Neural progenitor cell (in vitro differentiated cells): ENCODE results near the gene ADRA2C. TPM values are rescaled to one million over a fixed set of nuclear protein-coding genes. Genes with fewer than 3 reads are reported as not detected.

Experiments used
- DNase-seq: peaks from one replicate; pipeline ENCODE4 v3.0.0-alpha.2; 2016; ENCODE audit warnings: low spot score
- H2AFZ ChIP-seq: fragments of 200-600 bp; sonication (generic); replicated peaks from 2 replicates; pipeline ENCODE4 v1.6.1; 2016; ENCODE audit warnings: antibody characterized with exemption
- H3F3A ChIP-seq: fragments of 200-600 bp; sonication (generic); 2 replicates; pipeline ENCODE4 v1.6.1; 2016; ENCODE audit warnings: antibody characterized with exemption, low read depth
- H3K27ac ChIP-seq: fragments of 200-600 bp; sonication (generic); 2 replicates; pipeline ENCODE4 v1.5.1; 2016; ENCODE audit warnings: mild to moderate bottlenecking
- H3K27me3 ChIP-seq: fragments of 200-600 bp; sonication (generic); 2 replicates; pipeline ENCODE4 v1.6.1; 2016; ENCODE audit warnings: mild to moderate bottlenecking, moderate library complexity
- H3K36me3 ChIP-seq: fragments of 200-600 bp; sonication (generic); 2 replicates; pipeline ENCODE4 v1.5.1; 2016
- H3K4me1 ChIP-seq: fragments of 200-600 bp; sonication (generic); 2 replicates; pipeline ENCODE4 v1.6.1; 2016; ENCODE audit warnings: mixed run types
- H3K4me2 ChIP-seq: fragments of 200-600 bp; sonication (generic); 2 replicates; pipeline ENCODE4 v1.6.1; 2016
- H3K4me3 ChIP-seq: fragments of 200-600 bp; sonication (generic); 2 replicates; pipeline ENCODE4 v1.5.1; 2016
- H3K79me2 ChIP-seq: fragments of 200-600 bp; sonication (generic); 2 replicates; pipeline ENCODE4 v1.6.1; 2016; ENCODE audit warnings: low read depth
- H3K9ac ChIP-seq: fragments of 200-600 bp; sonication (generic); 2 replicates; pipeline ENCODE4 v1.6.1; 2016
- H3K9me3 ChIP-seq: fragments of 200-600 bp; sonication (generic); 2 replicates; pipeline ENCODE4 v1.5.1; 2016; ENCODE audit warnings: low read depth
- H4K20me1 ChIP-seq: fragments of 200-600 bp; sonication (generic); 2 replicates; pipeline ENCODE4 v1.6.1; 2016; ENCODE audit warnings: low read depth
- H3K27ac Mint-ChIP-seq: 3 replicates; pipeline ENCODE4 v1.8.0; 2021; ENCODE audit warnings: mixed read lengths
- H3K27me3 Mint-ChIP-seq: 2 replicates; pipeline ENCODE4 v1.8.0; 2022; ENCODE audit warnings: low read depth, mild to moderate bottlenecking, inconsistent platforms, moderate library complexity, mixed read lengths; ENCODE audit not compliant: insufficient read depth
- H3K36me3 Mint-ChIP-seq: 3 replicates; pipeline ENCODE4 v1.8.0; 2021; ENCODE audit warnings: mixed read lengths
- H3K4me1 Mint-ChIP-seq: 3 replicates; pipeline ENCODE4 v1.8.0; 2021; ENCODE audit warnings: mixed read lengths
- H3K4me3 Mint-ChIP-seq: 3 replicates; pipeline ENCODE4 v1.8.0; 2021; ENCODE audit warnings: mild to moderate bottlenecking, moderate library complexity, mixed read lengths
- H3K9me3 Mint-ChIP-seq: 3 replicates; pipeline ENCODE4 v1.8.0; 2020; ENCODE audit warnings: mixed read lengths
- CTCF ChIP-seq: fragments of 200-600 bp; sonication (generic); IDR thresholded peaks from 2 replicates; pipeline ENCODE4 v1.5.1; 2017; ENCODE audit warnings: antibody characterized with exemption, mild to moderate bottlenecking
- EZH2 ChIP-seq: fragments of 200-600 bp; sonication (generic); IDR thresholded peaks from 2 replicates; pipeline ENCODE4 v1.6.1; 2017; ENCODE audit warnings: antibody characterized with exemption, mild to moderate bottlenecking, moderate library complexity
- EZH2phosphoT487 ChIP-seq: fragments of 200-600 bp; sonication (generic); IDR thresholded peaks from 2 replicates; pipeline ENCODE4 v1.6.1; 2017; ENCODE audit warnings: antibody characterized with exemption
- total RNA-seq: library from RNA; depleted of rRNA; stranded (reverse); fragments of >200 nt; gene quantifications from 2 replicates; pipeline ENCODE4 v1.2.3, GENCODE V29; 2015; ENCODE audit warnings: low replicate concordance

The ADRA2C gene
- total RNA-seq, 1 donor from 2014 or later: 2.5 TPM

DNA sequence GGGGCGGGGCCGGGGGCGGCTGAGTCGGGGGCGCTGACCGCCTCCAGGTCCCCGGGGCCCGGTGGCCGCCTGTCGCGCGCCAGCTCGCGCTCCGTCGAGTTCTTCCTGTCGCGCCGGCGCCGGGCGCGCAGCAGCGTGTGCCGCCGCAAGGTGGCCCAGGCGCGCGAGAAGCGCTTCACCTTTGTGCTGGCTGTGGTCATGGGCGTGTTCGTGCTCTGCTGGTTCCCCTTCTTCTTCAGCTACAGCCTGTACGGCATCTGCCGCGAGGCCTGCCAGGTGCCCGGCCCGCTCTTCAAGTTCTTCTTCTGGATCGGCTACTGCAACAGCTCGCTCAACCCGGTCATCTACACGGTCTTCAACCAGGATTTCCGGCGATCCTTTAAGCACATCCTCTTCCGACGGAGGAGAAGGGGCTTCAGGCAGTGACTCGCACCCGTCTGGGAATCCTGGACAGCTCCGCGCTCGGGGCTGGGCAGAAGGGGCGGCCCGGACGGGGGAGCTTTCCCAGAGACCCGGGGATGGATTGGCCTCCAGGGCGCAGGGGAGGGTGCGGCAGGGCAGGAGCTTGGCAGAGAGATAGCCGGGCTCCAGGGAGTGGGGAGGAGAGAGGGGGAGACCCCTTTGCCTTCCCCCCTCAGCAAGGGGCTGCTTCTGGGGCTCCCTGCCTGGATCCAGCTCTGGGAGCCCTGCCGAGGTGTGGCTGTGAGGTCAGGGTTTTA, 1.5 kb downstream of the ADRA2C start:
- H3K4me2 ChIP-seq: peak overlapping the region; percentile 54
- H3K36me3 ChIP-seq: no peaks in the 10 kb centered on the region
- no peak overlapping the region for H3K9ac ChIP-seq
- H4K20me1 ChIP-seq: peaks cover 19% of the 10 kb centered on the region
- peak; percentile 53 for TF ChIP-seq EZH2phosphoT487
- no peak for TF ChIP-seq EZH2
- TF ChIP-seq CTCF: peak; percentile 48
- H3K4me3 ChIP-seq: no peak overlapping the region
- H2AFZ ChIP-seq: no peak overlapping the region
- no peaks in the 10 kb centered on the region for H3K9me3 Mint-ChIP-seq
- peaks cover 25% of the 10 kb centered on the region for H3F3A ChIP-seq
- peaks cover 26% of the 10 kb centered on the region for H3K4me1 Mint-ChIP-seq
- H3K27ac Mint-ChIP-seq: no peak overlapping the region
- peaks cover 11% of the 10 kb centered on the region for H3K4me1 ChIP-seq
- H3K36me3 Mint-ChIP-seq: no peaks in the 10 kb centered on the region
- peak; percentile 83 for DNase-seq
- H3K27me3 Mint-ChIP-seq: peaks cover 30% of the 10 kb centered on the region
- H3K79me2 ChIP-seq: no peaks in the 10 kb centered on the region
- peak overlapping the region; percentile 84 for H3K4me3 Mint-ChIP-seq
- no peaks in the 10 kb centered on the region for H3K9me3 ChIP-seq
- no peak overlapping the region for H3K27ac ChIP-seq
- H3K27me3 ChIP-seq: peaks cover 56% of the 10 kb centered on the region

GRCh38 chr4:3768842-3769641, 2.9 kb downstream of the ADRA2C start:
- no peaks in the 10 kb centered on the region for H3K36me3 ChIP-seq
- H3K9ac ChIP-seq: no peak overlapping the region
- TF ChIP-seq EZH2 (no peak), EZH2phosphoT487 (no peak), CTCF (no peak)
- H3K27me3 ChIP-seq: peaks cover 42% of the 10 kb centered on the region
- H3K4me2 ChIP-seq: no peak overlapping the region
- peaks cover 26% of the 10 kb centered on the region for H3K27me3 Mint-ChIP-seq
- H3K27ac Mint-ChIP-seq: no peak overlapping the region
- H3K27ac ChIP-seq: no peak overlapping the region
- H3K79me2 ChIP-seq: no peaks in the 10 kb centered on the region
- H3K36me3 Mint-ChIP-seq: no peaks in the 10 kb centered on the region
- H3K4me3 Mint-ChIP-seq: peak overlapping the region; percentile 24
- no peak for DNase-seq
- H3K9me3 ChIP-seq: no peaks in the 10 kb centered on the region
- H3K4me1 ChIP-seq: peaks cover 11% of the 10 kb centered on the region
- H3K4me3 ChIP-seq: no peak overlapping the region
- no peak overlapping the region for H2AFZ ChIP-seq
- H3F3A ChIP-seq: peaks cover 25% of the 10 kb centered on the region
- peaks cover 19% of the 10 kb centered on the region for H4K20me1 ChIP-seq
- no peaks in the 10 kb centered on the region for H3K9me3 Mint-ChIP-seq
- peaks cover 29% of the 10 kb centered on the region for H3K4me1 Mint-ChIP-seq

DNA sequence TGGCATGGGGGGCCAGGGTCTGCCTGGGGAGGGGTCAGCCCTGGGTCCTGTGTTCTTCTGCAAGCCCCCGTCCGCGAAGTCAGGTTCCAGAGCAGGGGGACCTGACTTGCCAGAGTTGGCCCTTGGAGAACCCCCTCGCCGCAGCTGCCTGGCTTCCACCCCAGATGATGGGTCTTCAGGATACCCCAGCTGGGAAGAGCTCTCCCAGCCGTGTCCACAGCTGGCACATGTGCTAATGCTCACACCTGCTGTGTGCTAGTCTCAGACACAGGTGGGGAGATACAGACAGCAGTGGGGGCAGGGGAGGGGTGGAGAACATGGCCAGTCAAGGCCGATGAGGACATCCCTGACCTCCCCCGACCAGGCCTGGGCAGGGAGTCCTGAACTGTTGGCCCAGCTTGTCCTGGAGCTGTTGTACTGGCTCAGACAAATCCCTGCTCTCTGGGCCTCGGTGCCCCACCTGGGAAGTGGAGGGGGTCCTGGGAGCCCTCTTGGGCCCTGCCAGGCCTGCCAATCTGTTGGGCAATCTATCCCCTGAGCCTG, 3.5 kb downstream of the ADRA2C start:
- TF ChIP-seq CTCF (no peak), EZH2phosphoT487 (no peak), EZH2 (no peak)
- no peak for DNase-seq

More for the DNA sequence above, 3.5 kb downstream of the ADRA2C start:
- Histone ChIP-seq H3K4me2 (no peak overlapping the region), H3K9ac (no peak overlapping the region), H4K20me1 (peaks cover 19% of the 10 kb centered on the region), H3F3A (peaks cover 22% of the 10 kb centered on the region), H3K36me3 (no peaks in the 10 kb centered on the region), H3K27ac (no peak overlapping the region), H3K79me2 (no peaks in the 10 kb centered on the region), H3K4me1 (peaks cover 11% of the 10 kb centered on the region), H2AFZ (no peak overlapping the region), H3K27me3 (peaks cover 36% of the 10 kb centered on the region), H3K4me3 (no peak overlapping the region), H3K9me3 (no peaks in the 10 kb centered on the region)
- Mint-ChIP-seq H3K9me3 (no peaks in the 10 kb centered on the region), H3K27ac (no peak overlapping the region), H3K4me3 (peak overlapping the region; percentile 60), H3K4me1 (peaks cover 33% of the 10 kb centered on the region), H3K27me3 (peaks cover 23% of the 10 kb centered on the region), H3K36me3 (no peaks in the 10 kb centered on the region)
